K562 (cell line): ENCODE results near the gene HHATL.

Source experiments
- ATF3 ChIP-seq, 2 experiments: fragments of 450-650 bp in 1 of 2; sonication (generic) in 1 of 2; formaldehyde crosslinking in 1 of 2; IDR thresholded peaks in 1 of 2; conservative IDR thresholded peaks in 1 of 2; 2 replicates each; pipeline versions ENCODE4 v1.6.1 to v1.8.1; 2016 to 2023; ENCODE audit warnings: mild to moderate bottlenecking in 2 of 2, moderate library complexity in 2 of 2, inconsistent platforms in 1 of 2, missing genetic modification reagents in 1 of 2
- CREB3L1 ChIP-seq: fragments of 450-650 bp; IDR thresholded peaks from 2 replicates; pipeline ENCODE4 v1.6.1; 2014; ENCODE audit warnings: low read depth, mild to moderate bottlenecking, moderate library complexity, borderline replicate concordance
- CREBBP ChIP-seq: IDR thresholded peaks from one replicate; pipeline ENCODE4 v1.6.1; 2012; ENCODE audit warnings: low read depth, mild to moderate bottlenecking, control low read depth, inconsistent platforms, low read length
- CTBP1 ChIP-seq: fragments of 450-650 bp; IDR thresholded peaks from 2 replicates; pipeline ENCODE4 v1.6.1; 2016; ENCODE audit warnings: borderline replicate concordance
- CTCF ChIP-seq, 3 experiments: IDR thresholded peaks in 2 of 3; conservative IDR thresholded peaks in 1 of 3; 2 replicates each; pipeline ENCODE4 v1.5.1; 2011 to 2012; ENCODE audit warnings: low read length in 3 of 3, mild to moderate bottlenecking in 3 of 3, control low read depth in 2 of 3, improper control_type of control experiment in 1 of 3, inconsistent platforms in 1 of 3, low read depth in 1 of 3, mixed read lengths in 1 of 3, moderate library complexity in 1 of 3; ENCODE audit not compliant: insufficient read depth in 2 of 3
- EHMT2 ChIP-seq: fragments of 450-650 bp; IDR thresholded peaks from 2 replicates; pipeline ENCODE4 v1.6.1; 2018; ENCODE audit warnings: antibody characterized with exemption
- ETV1 ChIP-seq: fragments of 450-650 bp; conservative IDR thresholded peaks from 2 replicates; pipeline ENCODE4 v1.6.1; 2016; ENCODE audit warnings: missing genetic modification characterization, control low read depth, low read depth, missing compliant biosample characterization
- MAX ChIP-seq: sonication (generic); formaldehyde crosslinking; IDR thresholded peaks from 2 replicates; pipeline ENCODE4 v1.9.0; 2022; ENCODE audit warnings: mild to moderate bottlenecking, missing genetic modification reagents
- MYNN ChIP-seq, 2 experiments: sonication (generic); formaldehyde crosslinking in 1 of 2; IDR thresholded peaks; 2 replicates each; pipeline versions ENCODE4 v1.5.0 to v1.6.1; 2016 to 2020; ENCODE audit warnings: antibody characterized with exemption in 1 of 2, missing genetic modification reagents in 1 of 2
- NRF1 ChIP-seq, 2 experiments: fragments of 450-650 bp; IDR thresholded peaks in 1 of 2; conservative IDR thresholded peaks in 1 of 2; 2 replicates each; pipeline ENCODE4 v1.6.1; 2014; ENCODE audit warnings: mild to moderate bottlenecking in 2 of 2
- POLR2AphosphoS5 ChIP-seq: IDR thresholded peaks from 2 replicates; pipeline ENCODE4 v1.6.1; 2011; ENCODE audit warnings: mild to moderate bottlenecking, low read depth, low read length, moderate library complexity; ENCODE audit not compliant: control insufficient read depth, insufficient read depth
- ZNF24 ChIP-seq: fragments of 450-650 bp; IDR thresholded peaks from 2 replicates; pipeline ENCODE4 v1.6.1; 2016

- TF ChIP-seq NRF1 (conservative IDR thresholded peaks at IDR 0.05 in 1 of 2, IDR thresholded peaks at IDR 0.05 in 1 of 2), result no peak
- no peak for TF ChIP-seq ZNF24
- TF ChIP-seq ETV1 (tag), result no peak
- no peak for TF ChIP-seq EHMT2
- no peak for TF ChIP-seq MAX (CRISPR knock-in tag)
- TF ChIP-seq CREB3L1, result no peak
- no peak for TF ChIP-seq MYNN (IDR thresholded peaks at IDR 0.05)
- no peak for TF ChIP-seq MYNN (CRISPR knock-in tag; IDR thresholded peaks at IDR 0.05)
- no peak for TF ChIP-seq CREBBP
- TF ChIP-seq CTBP1, result no peak
- no peak for TF ChIP-seq POLR2AphosphoS5
- no peak for TF ChIP-seq CTCF (IDR thresholded peaks at IDR 0.05 in 2 of 3, conservative IDR thresholded peaks at IDR 0.05 in 1 of 3; ENCODE audit: insufficient read depth in 2 of 3, low read depth in 1 of 3, low read length in 3 of 3)
- TF ChIP-seq ATF3 (IDR thresholded peaks at IDR 0.05), result no peak
- TF ChIP-seq ATF3 (CRISPR knock-in tag; conservative IDR thresholded peaks at IDR 0.05), result no peak
Observed at GRCh38 chr3:42685891-42686820, 16.4 kb downstream of the HHATL start.
